IMR-90 (cell line): ENCODE results near the gene STAT5A. TPM values are rescaled to one million over a fixed set of nuclear protein-coding genes. Genes with fewer than 3 reads are reported as not detected.

Experiments used
- ATAC-seq: fragments of 200-7000 bp; cut with Tn5 transposase; 2 replicates; pipeline ENCODE4 v1.9.1; 2020; ENCODE audit warnings: low read depth, mild to moderate bottlenecking, moderate library complexity
- BruUV-seq: library from RNA; stranded (reverse); fragments of 400-500 nt; replicated peaks from 2 replicates; lab custom pipeline; 2021; lab: Mats Ljungman, UMichigan
- CTCF ChIA-PET: fragments of 300-600 bp; formaldehyde crosslinking; extraction: SDS; loops from one replicate; lab custom pipeline; 2021; ENCODE audit warnings: antibody characterized with exemption; lab: Yijun Ruan, JAX
- POLR2A ChIA-PET: fragments of 300-600 bp; sonication (Branson Sonifier 250); formaldehyde crosslinking; loops from one replicate; lab custom pipeline; 2022; ENCODE audit warnings: antibody characterized with exemption; ENCODE audit not compliant: unreplicated experiment; lab: Charles Lee
- DNase-seq: peaks from one replicate; pipeline ENCODE4 v3.0.0; 2013
- H2AFZ ChIP-seq: replicated peaks from 2 replicates; pipeline ENCODE3; 2013; ENCODE audit warnings: low read length, mild to moderate bottlenecking; ENCODE audit not compliant: poor library complexity
- H2AK5ac ChIP-seq: 2 replicates; pipeline ENCODE4 v1.6.1; 2013; ENCODE audit warnings: low read depth, low read length, inconsistent platforms
- H2AK9ac ChIP-seq: replicated peaks from 2 replicates; pipeline ENCODE3; 2013; ENCODE audit warnings: mild to moderate bottlenecking, low read depth, low read length, moderate library complexity; ENCODE audit not compliant: poor library complexity
- H2BK120ac ChIP-seq: 2 replicates; pipeline ENCODE4 v1.6.1; 2013; ENCODE audit warnings: low read depth, low read length, inconsistent platforms
- H2BK15ac ChIP-seq: 3 replicates; pipeline ENCODE4 v1.6.1; 2013; ENCODE audit warnings: low read depth, low read length, inconsistent platforms
- H2BK20ac ChIP-seq: 2 replicates; pipeline ENCODE4 v1.6.1; 2013; ENCODE audit warnings: low read depth, mild to moderate bottlenecking, inconsistent platforms, low read length, moderate library complexity
- H2BK5ac ChIP-seq: 2 replicates; pipeline ENCODE4 v1.6.1; 2013; ENCODE audit warnings: mild to moderate bottlenecking, low read depth, low read length, inconsistent platforms; ENCODE audit not compliant: poor library complexity, severe bottlenecking
- H3K14ac ChIP-seq: replicated peaks from 2 replicates; pipeline ENCODE4 v1.6.1; 2013; ENCODE audit warnings: low read depth, low read length, inconsistent platforms
- H3K18ac ChIP-seq: 2 replicates; pipeline ENCODE4 v1.6.1; 2013; ENCODE audit warnings: low read depth, low read length, control low read depth
- H3K23ac ChIP-seq: 2 replicates; pipeline ENCODE4 v1.6.1; 2013; ENCODE audit warnings: low read depth, low read length, inconsistent platforms
- H3K27ac ChIP-seq: 2 replicates; pipeline ENCODE4 v1.5.1; 2013; ENCODE audit warnings: mild to moderate bottlenecking, control low read depth, low read length; ENCODE audit not compliant: insufficient read depth
- H3K27me3 ChIP-seq: 2 replicates; pipeline ENCODE4 v1.6.1; 2013; ENCODE audit warnings: low read length; ENCODE audit not compliant: control insufficient read depth, insufficient read depth
- H3K36me3 ChIP-seq: 2 replicates; pipeline ENCODE4 v1.6.1; 2013; ENCODE audit warnings: low read length, mixed read lengths; ENCODE audit not compliant: control insufficient read depth, insufficient read depth
- H3K4ac ChIP-seq: 2 replicates; pipeline ENCODE4 v1.6.1; 2013; ENCODE audit warnings: low read depth, low read length, inconsistent platforms
- H3K4me1 ChIP-seq: 2 replicates; pipeline ENCODE4 v1.6.1; 2013; ENCODE audit warnings: low read length, mixed read lengths; ENCODE audit not compliant: control insufficient read depth, insufficient read depth
- H3K4me2 ChIP-seq: 2 replicates; pipeline ENCODE4 v1.6.1; 2013; ENCODE audit warnings: low read depth, mild to moderate bottlenecking, control low read depth, low read length, moderate library complexity
- H3K4me3 ChIP-seq: 2 replicates; pipeline ENCODE4 v1.5.1; 2013; ENCODE audit warnings: low read depth, mild to moderate bottlenecking, control low read depth, low read length, moderate library complexity; ENCODE audit not compliant: insufficient read depth
- H3K56ac ChIP-seq: 2 replicates; pipeline ENCODE4 v1.6.1; 2013; ENCODE audit warnings: low read length, inconsistent platforms; ENCODE audit not compliant: insufficient read depth; ENCODE audit errors: extremely low read depth
- H3K79me1 ChIP-seq, 2 experiments: 2 replicates each; pipeline ENCODE4 v1.6.1; 2013; ENCODE audit warnings: low read length in 2 of 2, inconsistent platforms in 1 of 2, low read depth in 1 of 2
- H3K9ac ChIP-seq: 2 replicates; pipeline ENCODE4 v1.6.1; 2013; ENCODE audit warnings: low read depth, low read length, control low read depth
- H3K9me1 ChIP-seq: 2 replicates; pipeline ENCODE4 v1.6.1; 2013; ENCODE audit warnings: low read length, inconsistent platforms; ENCODE audit not compliant: insufficient read depth
- H3K9me3 ChIP-seq: 2 replicates; pipeline ENCODE4 v1.6.1; 2013; ENCODE audit warnings: low read length; ENCODE audit not compliant: control insufficient read depth, insufficient read depth
- H4K20me1 ChIP-seq: 2 replicates; pipeline ENCODE4 v1.6.1; 2013; ENCODE audit warnings: low read length, inconsistent platforms; ENCODE audit not compliant: insufficient read depth
- H4K5ac ChIP-seq: 2 replicates; pipeline ENCODE4 v1.6.1; 2013; ENCODE audit warnings: mild to moderate bottlenecking, low read depth, low read length, control low read depth
- H4K8ac ChIP-seq, 2 experiments: 2 replicates each; pipeline ENCODE4 v1.6.1; 2013; ENCODE audit warnings: low read depth in 2 of 2, low read length in 2 of 2, control low read depth in 1 of 2, inconsistent platforms in 1 of 2
- H4K91ac ChIP-seq: 2 replicates; pipeline ENCODE4 v1.6.1; 2013; ENCODE audit warnings: low read depth, low read length, inconsistent platforms; ENCODE audit not compliant: insufficient read depth
- BHLHE40 ChIP-seq: fragments of 150-350 bp; IDR thresholded peaks from 2 replicates; pipeline ENCODE4 v1.6.1; 2016; ENCODE audit warnings: mild to moderate bottlenecking, low read depth, low read length
- CEBPB ChIP-seq: IDR thresholded peaks from 2 replicates; pipeline ENCODE4 v1.6.1; 2012; ENCODE audit warnings: low read depth, low read length, improper control_type of control experiment
- CTCF ChIP-seq: conservative IDR thresholded peaks from 2 replicates; pipeline ENCODE4 v1.5.1; 2012; ENCODE audit warnings: mild to moderate bottlenecking, low read depth, low read length, improper control_type of control experiment
- ELK1 ChIP-seq: fragments of 150-350 bp; IDR thresholded peaks from 2 replicates; pipeline ENCODE4 v1.6.1; 2016; ENCODE audit warnings: low read depth, mild to moderate bottlenecking, low read length, moderate library complexity, borderline replicate concordance
- FOS ChIP-seq: fragments of 150-350 bp; IDR thresholded peaks from 2 replicates; pipeline ENCODE4 v1.6.1; 2016; ENCODE audit warnings: low read depth, low read length
- MAFK ChIP-seq: IDR thresholded peaks from 2 replicates; pipeline ENCODE4 v1.6.1; 2012; ENCODE audit warnings: low read depth, low read length, improper control_type of control experiment
- MAZ ChIP-seq: IDR thresholded peaks from 2 replicates; pipeline ENCODE4 v1.6.1; 2012; ENCODE audit warnings: low read depth, mild to moderate bottlenecking, low read length, improper control_type of control experiment, moderate library complexity, borderline replicate concordance
- MXI1 ChIP-seq: IDR thresholded peaks from 2 replicates; pipeline ENCODE4 v1.6.1; 2012; ENCODE audit warnings: low read depth, mild to moderate bottlenecking, low read length, moderate library complexity, borderline replicate concordance
- NFE2L2 ChIP-seq: fragments of 150-350 bp; IDR thresholded peaks from 2 replicates; pipeline ENCODE4 v1.6.1; 2016; ENCODE audit warnings: low read depth, mild to moderate bottlenecking, low read length
- POLR2A ChIP-seq: IDR thresholded peaks from 2 replicates; pipeline ENCODE4 v1.6.1; 2012; ENCODE audit warnings: mild to moderate bottlenecking, low read depth, low read length
- RAD21 ChIP-seq: IDR thresholded peaks from 2 replicates; pipeline ENCODE4 v1.6.1; 2012; ENCODE audit warnings: low read length, improper control_type of control experiment
- RCOR1 ChIP-seq: IDR thresholded peaks from 2 replicates; pipeline ENCODE4 v1.6.1; 2012; ENCODE audit warnings: mild to moderate bottlenecking, low read length, improper control_type of control experiment; ENCODE audit not compliant: insufficient replicate concordance
- RFX5 ChIP-seq: IDR thresholded peaks from 2 replicates; pipeline ENCODE4 v1.8.0; 2012; ENCODE audit warnings: low read depth, mild to moderate bottlenecking, low read length, moderate library complexity
- SMC3 ChIP-seq: fragments of 150-350 bp; IDR thresholded peaks from 2 replicates; pipeline ENCODE4 v1.6.1; 2016; ENCODE audit warnings: low read depth, mild to moderate bottlenecking, antibody characterized with exemption, low read length, moderate library complexity
- USF2 ChIP-seq: fragments of 150-350 bp; IDR thresholded peaks from 2 replicates; pipeline ENCODE4 v1.6.1; 2017; ENCODE audit warnings: mild to moderate bottlenecking, antibody characterized with exemption, low read length, low read depth
- WGBS, 2 experiments: methylation state at CpG; one replicate each; pipeline versions ENCODE4 v1.1.5 to v1.1.7; 2013; ENCODE audit warnings: missing lambda C conversion rate in 2 of 2; ENCODE audit not compliant: insufficient read length in 1 of 2; ENCODE audit errors: extremely low coverage in 2 of 2; 5-methylcytosine and 5-hydroxymethylcytosine counted together
- dilution Hi-C: fragments of 300-500 bp; cut with HindIII; formaldehyde crosslinking; loops from one replicate; pipeline ENCODE4 v1.14.3; 2018; ENCODE audit warnings: low sequenced_read_pairs; ENCODE audit not compliant: unreplicated experiment
- in situ Hi-C: fragments of 300-500 bp; cut with MboI; formaldehyde crosslinking; loops from 3 replicates; pipeline ENCODE4 v1.14.3; 2019; ENCODE audit warnings: low sequenced_read_pairs, inconsistent platforms, mixed read lengths
- intact Hi-C: fragments of 100-400 bp; cut with micrococcal nuclease; formaldehyde crosslinking; loops from 2 replicates; pipeline ENCODE4 v1.10.0; 2022
- polyA plus RNA-seq, 3 experiments: library from polyadenylated mRNA; depleted of rRNA; stranded (reverse); fragments of >200 nt; gene quantifications; 2 replicates each; pipeline ENCODE4 v1.2.3, GENCODE V29; 2012; ENCODE audit warnings: low replicate concordance in 1 of 3
- total RNA-seq: library from RNA; depleted of rRNA; stranded (reverse); fragments of >200 nt; gene quantifications from 2 replicates; pipeline ENCODE4 v1.2.3, GENCODE V29; 2012

The STAT5A gene
- total and polyA plus RNA-seq, 2 of the 4 experiments (the other 2 are of a cell fraction): 1.3 to 1.4 TPM

- H3K18ac ChIP-seq: no peak overlapping the region
- dilution Hi-C loops: no loop called here
- no peak overlapping the region for H4K91ac ChIP-seq
- no peak overlapping the region for H3K23ac ChIP-seq
- no peak overlapping the region for H2BK20ac ChIP-seq
- 89% methylated on average over 4 of the region's 14 CpGs; no CpG with 5 or more reads in 1 of the 2 experiments for WGBS, 2 experiments
- H3K36me3 ChIP-seq: peaks cover 53% of the 10 kb centered on the region
- no peaks in the 10 kb centered on the region for H3K27me3 ChIP-seq
- in situ Hi-C loops: no loop called here
- intact Hi-C loops: no loop called here
- H3K9me3 ChIP-seq: no peaks in the 10 kb centered on the region
- H3K4ac ChIP-seq: no peak overlapping the region
- CTCF ChIA-PET: interaction anchor here (0.6 to 0.9 kb wide), 2 partner anchors 204 to 511 kb away, joined by 3 to 4 read pairs; no protein-coding TSS in a partner anchor
- no TSS peak for BruUV-seq
- H2AK5ac ChIP-seq: no peak overlapping the region
- peaks cover 12 to 30% of the 10 kb centered on the region in 2 experiments; a peak in 3 of 4 replicates for H3K79me1 ChIP-seq
- H2AFZ ChIP-seq: no peak overlapping the region
- no peak overlapping the region for H3K9ac ChIP-seq
- H4K5ac ChIP-seq: no peak overlapping the region
- no peak overlapping the region for H2BK15ac ChIP-seq
- ATAC-seq (no peak), DNase-seq (no peak)
- H3K4me3 ChIP-seq: no peak overlapping the region
- no peak overlapping the region for H2BK5ac ChIP-seq
- POLR2A ChIA-PET: no interaction called here
- H3K9me1 ChIP-seq: peaks cover 7% of the 10 kb centered on the region; the same call in 1 of the 2 replicates
- no peak overlapping the region for H3K27ac ChIP-seq
- H3K56ac ChIP-seq: no peak overlapping the region
- H3K14ac ChIP-seq: no peak overlapping the region
- no peak overlapping the region for H3K4me2 ChIP-seq
- no peak overlapping the region for H2AK9ac ChIP-seq
- H3K4me1 ChIP-seq: peaks cover 11% of the 10 kb centered on the region
- no peak overlapping the region for H4K8ac ChIP-seq
- no peak overlapping the region for H2BK120ac ChIP-seq
- H4K20me1 ChIP-seq: no peaks in the 10 kb centered on the region
- TF ChIP-seq MAZ: no peak
- no peak for TF ChIP-seq ELK1
- no peak for TF ChIP-seq MAFK
- no peak for TF ChIP-seq RCOR1
- TF ChIP-seq CTCF: no peak
- TF ChIP-seq SMC3: no peak
- no peak for TF ChIP-seq POLR2A
- TF ChIP-seq RFX5: no peak
- TF ChIP-seq CEBPB: no peak
- no peak for TF ChIP-seq NFE2L2
- no peak for TF ChIP-seq BHLHE40
- no peak for TF ChIP-seq USF2
- no peak for TF ChIP-seq MXI1
- no peak for TF ChIP-seq FOS
- no peak for TF ChIP-seq RAD21
These were observed 25.7 kb downstream of the STAT5A start for GRCh38 chr17:42313773-42314566.
